ENCODE measurements around the gene EPGN.
"Not testable (repeated sequence)": the region's sequence is repeated elsewhere in the genome, so short reads cannot be mapped to it uniquely, and the experiment has no call there.

The EPGN gene

DNA sequence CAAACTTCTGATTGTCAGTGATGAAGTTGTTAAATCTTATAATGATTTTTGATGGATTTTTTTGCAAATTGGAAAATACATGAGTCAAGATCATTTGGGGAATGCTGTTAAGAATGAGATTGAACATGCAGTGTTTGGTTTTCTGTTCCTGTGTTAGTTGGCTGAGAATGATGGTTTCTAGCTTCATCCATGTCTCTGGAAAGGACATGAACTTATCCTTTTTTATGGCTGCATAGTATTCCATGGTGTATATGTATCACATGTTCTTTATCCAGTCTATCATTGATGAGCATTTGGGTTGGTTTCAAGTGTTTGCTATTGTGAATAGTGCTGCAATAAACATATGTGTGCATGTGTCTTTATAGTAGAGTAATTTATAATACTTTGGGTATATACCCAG, 32.2 kb downstream of the EPGN start:
- not testable (repeated sequence) for DNase-seq (ENCODE audit: low spot score)

DNA sequence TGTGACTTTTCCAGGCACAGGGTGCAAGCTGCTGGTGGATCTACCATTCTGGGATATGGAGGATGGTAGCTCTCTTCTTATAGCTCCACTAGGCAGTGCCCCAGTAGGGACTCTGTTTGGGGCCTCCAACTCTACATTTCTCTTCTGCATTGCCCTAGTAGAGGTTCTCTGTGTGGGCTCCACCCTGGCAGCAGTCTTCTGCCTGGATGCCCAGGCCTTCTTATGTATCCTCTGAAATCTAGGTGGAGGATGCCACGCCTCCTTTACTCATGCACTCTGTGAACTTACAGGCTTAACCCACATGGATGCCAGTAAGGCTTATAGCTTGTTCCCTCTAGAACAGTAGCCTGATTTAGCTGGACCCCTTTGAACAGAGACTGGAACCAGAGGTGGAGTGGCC, 35.8 kb downstream of the EPGN start:
- DNase-seq (ENCODE audit: low spot score): no peak

DNA sequence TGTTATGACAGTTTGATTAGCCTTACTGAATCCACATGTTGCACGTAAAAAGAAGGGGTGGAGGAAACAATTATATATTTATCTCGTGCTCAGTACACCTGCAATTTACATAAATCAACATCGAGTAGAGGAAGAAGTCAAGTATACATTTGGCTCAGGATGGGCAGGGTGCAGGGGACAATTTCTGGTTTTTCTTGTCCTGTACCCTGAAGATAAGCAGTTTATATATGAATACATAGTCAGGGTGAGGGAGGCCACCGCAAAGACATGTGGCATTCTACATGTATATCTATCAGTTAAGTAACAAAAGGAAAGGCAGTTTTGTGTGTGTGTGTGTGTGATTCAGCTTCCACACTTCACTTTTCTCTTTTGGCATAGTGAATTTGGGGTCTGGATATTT, 45.6 kb downstream of the EPGN start:
- DNase-seq (ENCODE audit: low spot score): no peak

GRCh38 chr4:74357965-74358364, 49.7 kb downstream of the EPGN start:
- no peak for DNase-seq (ENCODE audit: low spot score)

DNA sequence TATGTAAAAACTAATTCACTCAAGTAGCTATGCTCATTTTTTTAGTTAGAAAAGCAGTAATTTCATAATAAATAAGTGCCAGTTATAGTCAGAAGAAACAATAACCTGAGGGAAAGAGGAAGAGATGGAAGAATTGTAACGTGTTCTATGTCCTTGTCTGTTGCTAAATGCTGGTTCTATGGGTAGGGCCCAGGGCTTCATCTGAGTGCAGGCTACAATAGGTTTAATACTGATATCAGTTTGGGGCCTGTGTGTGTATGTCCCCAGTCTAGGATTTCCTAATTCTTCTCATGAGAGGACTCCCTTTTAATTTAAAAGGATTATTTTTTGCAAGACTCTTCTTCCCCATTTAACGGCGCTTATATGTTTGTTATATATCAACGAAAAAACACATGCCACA, 53.4 kb downstream of the EPGN start:
- DNase-seq (ENCODE audit: low spot score): no peak

- DNase-seq (ENCODE audit: low spot score): no peak
Measured at GRCh38 chr4:74362347-74362746, 54.1 kb downstream of the EPGN start.

- DNase-seq (ENCODE audit: low spot score): no peak
Measured at GRCh38 chr4:74364256-74364651, 56.0 kb downstream of the EPGN start.

- DNase-seq (ENCODE audit: low spot score): no peak
Measured at GRCh38 chr4:74364652-74365491, 56.6 kb downstream of the EPGN start, which contains the start of gene EREG. EREG (plus strand) TSS chr4:74365145; CDS start chr4:74365309, 164 bp downstream.

DNA sequence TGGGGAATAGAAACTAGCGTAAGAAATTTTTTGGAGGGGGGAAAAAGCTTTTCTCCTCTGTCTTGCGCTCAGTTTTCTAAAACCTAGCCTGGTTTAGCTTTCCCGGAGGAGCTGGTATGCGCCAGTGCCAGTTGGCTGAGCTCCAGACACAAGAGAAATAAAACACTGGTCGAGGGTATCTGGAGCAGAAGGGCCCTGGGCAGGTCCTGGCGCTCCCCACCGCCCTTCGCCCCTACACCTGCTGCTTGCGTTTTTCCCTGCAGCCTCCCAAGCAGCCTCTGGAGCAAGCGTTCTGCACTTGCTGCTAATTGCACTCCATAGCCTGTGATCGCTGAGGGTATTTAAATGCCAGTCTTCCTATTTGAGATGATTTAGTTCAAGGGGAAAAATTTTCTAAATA, 57.5 kb downstream of the EPGN start:
- no peak for DNase-seq (ENCODE audit: low spot score)
